ENCODE results near the gene SLC43A2. TPM values are rescaled to one million over a fixed set of nuclear protein-coding genes. Genes with fewer than 3 reads are reported as not detected.
"Not testable (repeated sequence)": the region's sequence is repeated elsewhere in the genome, so short reads cannot be mapped to it uniquely, and the experiment has no call there.

SLC43A2 gene
- total RNA-seq (10 to 100 TPM; 12.4 to 15.7 TPM), polyA plus RNA-seq (ENCODE audit: insufficient read depth, low read depth, low replicate concordance) (11.7 TPM)
- long read RNA-seq, donor 1, full-length matches to known transcripts, result 1 of 6 reads
- long read RNA-seq, donor 1, partial matches to known transcripts, result 5 of 6 reads
- long read RNA-seq, donor 1, other reads (novel, unspliced or antisense), result 0 of 6 reads
- long read RNA-seq, donor 2, partial matches to known transcripts, result 0 of 2 reads
- long read RNA-seq, donor 2, other reads (novel, unspliced or antisense), result 0 of 2 reads

DNA sequence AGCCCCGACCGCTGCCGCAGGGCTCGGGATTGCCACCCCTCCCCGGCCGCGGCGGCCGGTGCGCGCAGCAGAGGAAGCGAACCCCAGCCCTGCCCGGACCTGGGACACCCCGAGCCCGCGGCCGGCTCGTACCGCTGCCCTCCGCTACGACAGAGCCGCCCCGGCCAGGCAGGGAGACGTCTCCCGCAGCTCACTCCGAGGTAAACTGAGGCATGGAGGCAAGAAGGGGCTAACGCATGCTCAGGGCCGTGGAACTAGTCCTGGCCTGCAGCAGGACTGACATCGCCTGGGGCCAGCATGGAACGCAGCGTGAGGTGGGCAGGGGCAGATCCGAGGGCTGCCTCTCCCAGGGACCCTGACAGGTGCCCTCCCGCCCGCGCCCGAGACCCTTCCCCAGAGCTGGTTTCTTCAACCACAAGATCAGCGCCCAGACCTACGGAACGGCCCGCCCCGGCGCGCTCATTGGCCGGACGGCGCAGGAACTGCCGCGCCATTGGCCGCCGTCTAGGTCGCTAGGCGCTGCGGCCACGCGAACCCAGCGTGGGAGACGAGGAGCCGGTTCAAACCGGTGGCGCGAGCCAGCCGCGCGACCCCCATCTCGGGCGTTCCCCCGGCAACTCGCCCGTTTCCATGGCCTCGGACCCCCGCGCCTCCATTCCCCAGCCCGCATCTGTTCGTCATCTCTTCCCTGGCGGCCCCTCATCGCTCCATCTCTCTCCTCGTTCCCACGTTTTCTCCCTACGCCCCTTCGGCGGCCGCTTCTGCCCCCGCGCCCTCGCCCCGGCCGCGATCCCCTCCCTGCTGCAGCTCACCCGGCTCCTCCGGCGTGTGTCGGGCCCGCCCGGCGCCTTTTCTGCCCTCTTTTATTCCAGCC, at the start of gene SLC43A2:
Gene SLC43A2 (minus strand): TSS at position 853 of the 874 bp plus-strand sequence. CDS start 960 bp downstream, outside the sequence.
- Histone ChIP-seq H3K4me3 (peak within 1 kb of the TSS; percentile 71 to 72), H3K4me1 (peaks cover 28% of the 10 kb centered on the region), H3K27me3 (no peaks in the 10 kb centered on the region), H3K36me3 (ENCODE audit: low read depth, missing control alignments) (no peaks in the 10 kb centered on the region), H3K27ac (peak within 1 kb of the TSS; percentile 83 to 93), H3K9me3 (no peaks in the 10 kb centered on the region)
- WGBS, 2 donors, result 0 to 1% methylated on average over 62 to 80 of the region's 95 CpGs
- peak; percentile 89 for DNase-seq
- intact Hi-C loops (cut with DNase I; ENCODE audit: low total_unique reads), result loop anchor here (5.0 kb wide), 1 partner anchor 51 kb away; no protein-coding TSS in a partner anchor
- TF ChIP-seq POLR2A (IDR thresholded peaks at IDR 0.05), result no peak
- TF ChIP-seq, protein P1, sequence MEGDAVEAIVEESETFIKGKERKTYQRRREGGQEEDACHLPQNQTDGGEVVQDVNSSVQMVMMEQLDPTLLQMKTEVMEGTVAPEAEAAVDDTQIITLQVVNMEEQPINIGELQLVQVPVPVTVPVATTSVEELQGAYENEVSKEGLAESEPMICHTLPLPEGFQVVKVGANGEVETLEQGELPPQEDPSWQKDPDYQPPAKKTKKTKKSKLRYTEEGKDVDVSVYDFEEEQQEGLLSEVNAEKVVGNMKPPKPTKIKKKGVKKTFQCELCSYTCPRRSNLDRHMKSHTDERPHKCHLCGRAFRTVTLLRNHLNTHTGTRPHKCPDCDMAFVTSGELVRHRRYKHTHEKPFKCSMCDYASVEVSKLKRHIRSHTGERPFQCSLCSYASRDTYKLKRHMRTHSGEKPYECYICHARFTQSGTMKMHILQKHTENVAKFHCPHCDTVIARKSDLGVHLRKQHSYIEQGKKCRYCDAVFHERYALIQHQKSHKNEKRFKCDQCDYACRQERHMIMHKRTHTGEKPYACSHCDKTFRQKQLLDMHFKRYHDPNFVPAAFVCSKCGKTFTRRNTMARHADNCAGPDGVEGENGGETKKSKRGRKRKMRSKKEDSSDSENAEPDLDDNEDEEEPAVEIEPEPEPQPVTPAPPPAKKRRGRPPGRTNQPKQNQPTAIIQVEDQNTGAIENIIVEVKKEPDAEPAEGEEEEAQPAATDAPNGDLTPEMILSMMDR (IDR thresholded peaks at IDR 0.05), result no peak

DNA sequence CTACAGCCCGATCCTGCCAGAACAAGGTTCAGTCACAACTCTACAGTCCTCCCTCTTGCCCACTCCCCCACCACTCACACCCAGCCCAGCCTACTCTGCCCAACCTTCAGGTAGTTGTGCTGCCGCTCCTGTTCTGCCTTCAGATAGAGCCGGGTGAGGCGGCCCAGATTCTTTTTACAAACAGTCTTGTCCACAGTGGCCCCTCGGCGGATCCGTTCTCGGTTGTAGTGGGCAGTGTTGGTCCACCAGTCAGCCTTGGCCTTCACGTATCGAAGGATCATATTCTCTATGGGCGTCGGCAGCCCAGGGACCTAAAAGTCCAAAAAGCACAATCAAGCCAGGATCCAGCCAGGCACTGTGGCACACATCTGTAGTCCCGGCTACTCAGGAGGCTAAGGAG, 47.8 kb upstream of the SLC43A2 start:
- Histone ChIP-seq H3K27me3 (no peaks in the 10 kb centered on the region), H3K27ac (no peak overlapping the region)
- 92 to 96% methylated on average over 13 of the region's 13 CpGs for WGBS, 2 donors

DNA sequence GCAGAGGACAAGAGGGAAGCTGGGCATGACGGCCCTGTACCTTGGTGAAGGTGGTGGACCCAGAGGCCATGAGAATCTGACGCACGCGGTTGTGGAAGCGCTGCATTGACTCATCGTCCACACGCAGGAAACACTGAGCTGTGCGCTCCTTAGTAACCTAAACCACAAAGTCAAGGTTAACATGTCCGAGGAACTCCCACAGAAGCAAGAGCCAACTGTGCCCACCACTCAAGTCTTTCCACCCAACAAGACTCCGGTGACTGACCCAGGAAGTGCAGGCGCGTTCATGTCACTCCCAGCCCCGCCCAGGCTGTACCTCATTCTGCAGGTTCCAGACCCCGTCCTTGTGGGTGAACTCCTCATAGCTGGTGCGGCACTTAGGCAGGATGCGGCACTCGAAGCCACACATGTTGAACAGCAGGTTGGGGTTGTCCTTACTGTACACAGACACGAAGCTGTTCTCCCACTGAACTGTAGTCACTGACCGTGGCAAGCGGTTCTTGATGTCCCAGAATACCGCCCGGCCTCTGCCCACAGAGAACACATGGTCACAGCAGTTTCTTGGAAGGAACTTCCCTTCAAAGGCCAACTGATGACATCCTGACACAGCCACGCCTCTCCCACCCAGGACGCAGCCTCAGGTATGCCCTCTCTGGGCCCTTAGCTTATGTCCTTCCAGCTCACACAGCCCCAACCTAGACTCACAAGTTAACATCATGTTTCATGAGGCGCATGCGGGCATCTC, 44.6 kb upstream of the SLC43A2 start:
- 91% methylated on average over 24 to 26 of the region's 26 CpGs for WGBS, 2 donors
- no peak for DNase-seq
- H3K27ac ChIP-seq, result no peak overlapping the region

More for the DNA sequence above, 47.8 kb upstream of the SLC43A2 start:
- Histone ChIP-seq H3K36me3 (ENCODE audit: low read depth, missing control alignments) (peaks cover 8% of the 10 kb centered on the region), H3K4me3 (no peak overlapping the region), H3K9me3 (no peaks in the 10 kb centered on the region), H3K4me1 (no peaks in the 10 kb centered on the region)
- DNase-seq, result no peak
- TF ChIP-seq, protein P1 (IDR thresholded peaks at IDR 0.05), result no peak
- no peak for TF ChIP-seq POLR2A (IDR thresholded peaks at IDR 0.05)
- intact Hi-C loops (cut with DNase I; ENCODE audit: low total_unique reads), result no loop called here

DNA sequence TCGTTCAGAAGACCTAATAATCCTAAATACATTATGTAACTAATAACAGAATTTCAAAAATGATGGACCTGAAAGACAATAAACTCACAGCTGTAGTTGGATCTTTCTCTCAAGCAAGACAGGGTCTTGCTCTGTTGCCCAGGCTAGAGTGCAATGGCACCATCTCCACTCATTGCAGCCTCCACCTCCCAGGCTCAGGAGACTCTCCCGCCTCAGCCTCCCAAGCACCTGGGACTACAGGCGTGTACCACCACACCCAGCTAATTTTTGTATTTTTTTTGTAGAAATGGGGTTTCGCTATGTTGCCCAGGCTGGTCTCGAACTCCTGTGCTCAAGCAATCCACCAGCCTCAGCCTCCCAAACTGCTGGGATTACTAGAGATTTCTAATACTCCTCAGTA, 35.3 kb upstream of the SLC43A2 start:
- H3K36me3 ChIP-seq (ENCODE audit: low read depth, missing control alignments); H3K27me3 ChIP-seq; intact Hi-C loops (cut with DNase I; ENCODE audit: low total_unique reads); H3K9me3 ChIP-seq; H3K27ac ChIP-seq; DNase-seq; H3K4me3 ChIP-seq; H3K4me1 ChIP-seq: not testable (repeated sequence)
- WGBS, 2 donors, result 88 to 89% methylated on average over 5 of the region's 5 CpGs

More for the DNA sequence above, 44.6 kb upstream of the SLC43A2 start:
- TF ChIP-seq POLR2A (IDR thresholded peaks at IDR 0.05), result no peak
- TF ChIP-seq, protein P1 (IDR thresholded peaks at IDR 0.05), result no peak
- no peaks in the 10 kb centered on the region for H3K9me3 ChIP-seq
- H3K36me3 ChIP-seq (ENCODE audit: low read depth, missing control alignments), result no peaks in the 10 kb centered on the region
- no peaks in the 10 kb centered on the region for H3K27me3 ChIP-seq
- H3K4me3 ChIP-seq, result no peak overlapping the region
- intact Hi-C loops (cut with DNase I; ENCODE audit: low total_unique reads), result no loop called here
- H3K4me1 ChIP-seq, result peaks cover 6% of the 10 kb centered on the region

DNA sequence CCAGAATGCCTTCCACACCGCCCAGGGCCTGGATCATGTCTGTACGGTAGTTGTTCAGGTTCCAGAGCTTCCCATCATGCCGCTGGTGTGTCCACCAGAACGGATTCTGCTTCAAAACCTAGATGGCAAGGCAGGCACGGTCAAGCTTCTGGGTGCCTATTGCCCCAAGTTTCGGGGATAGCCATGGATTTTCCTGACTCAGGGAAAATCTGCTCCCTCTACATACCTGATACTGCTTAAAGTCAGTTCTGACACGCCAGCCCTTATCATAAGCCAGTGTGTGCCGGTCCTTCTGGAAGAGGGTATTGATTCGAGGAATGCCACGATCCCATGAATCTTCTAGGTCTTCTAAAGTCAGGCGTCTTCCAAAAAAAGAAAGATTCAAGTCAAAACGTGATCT, 32.4 kb upstream of the SLC43A2 start:
- no peak overlapping the region for H3K27ac ChIP-seq
- H3K36me3 ChIP-seq (ENCODE audit: low read depth, missing control alignments), result peaks cover 10% of the 10 kb centered on the region
- DNase-seq, result no peak
- WGBS, 2 donors, result 93% methylated on average over 8 to 12 of the region's 12 CpGs
- no peaks in the 10 kb centered on the region for H3K4me1 ChIP-seq
- H3K9me3 ChIP-seq, result no peaks in the 10 kb centered on the region
- TF ChIP-seq, protein P1 (IDR thresholded peaks at IDR 0.05), result no peak
- TF ChIP-seq POLR2A (IDR thresholded peaks at IDR 0.05), result no peak
- H3K27me3 ChIP-seq, result no peaks in the 10 kb centered on the region
- intact Hi-C loops (cut with DNase I; ENCODE audit: low total_unique reads), result no loop called here
- no peak overlapping the region for H3K4me3 ChIP-seq
